ENCODE results near the gene OLA1. TPM values are rescaled to one million over a fixed set of nuclear protein-coding genes. Genes with fewer than 3 reads are reported as not detected.

Gene OLA1
- total and polyA plus RNA-seq, 2 donors (not counting 1 experiment from before 2014, with no cell fraction given), result 13.9 to 47.7 TPM

GRCh38 chr2:174074831-174075230, 173.5 kb downstream of the OLA1 start:
- no peak overlapping the region for H3K4me3 Mint-ChIP-seq
- Histone ChIP-seq H2AFZ (ENCODE audit: insufficient read depth, low read depth, low read length, poor library complexity, severe bottlenecking) (no peak overlapping the region), H3K9ac (ENCODE audit: low read length) (no peak overlapping the region), H3K9me3 (ENCODE audit: control extremely low read depth in 1 of 3, control insufficient read depth in 2 of 3, insufficient read depth in 1 of 3, low read length in 2 of 3) (no peaks in the 10 kb centered on the region), H3K36me3 (replicated peaks in 1 of 2; ENCODE audit: control extremely low read depth in 1 of 2, control insufficient read depth in 1 of 2, extremely low read depth in 1 of 2, insufficient read depth in 2 of 2, low read length in 1 of 2) (peaks cover 0 to 4% of the 10 kb centered on the region in 2 experiments), H3K27ac (ENCODE audit: low read length in 2 of 2) (no peak overlapping the region), H3K4me1 (ENCODE audit: control insufficient read depth in 2 of 2, insufficient read depth in 2 of 2, low read length in 2 of 2) (peaks cover 6 to 8% of the 10 kb centered on the region in 2 donors), H3K27me3 (replicated peaks in 1 of 4; ENCODE audit: control extremely low read depth in 1 of 4, control insufficient read depth in 3 of 4, insufficient read depth in 4 of 4, low read length in 3 of 4) (no peaks in the 10 kb centered on the region), H3K4me2 (replicated peaks; ENCODE audit: low read depth, low read length, poor library complexity, severe bottlenecking) (no peak overlapping the region), H3K79me2 (ENCODE audit: control insufficient read depth, insufficient read depth, low read length) (no peaks in the 10 kb centered on the region), H4K20me1 (ENCODE audit: control insufficient read depth, insufficient read depth, low read length, poor library complexity, severe bottlenecking) (no peaks in the 10 kb centered on the region), H3K4me3 (ENCODE audit: control extremely low read depth in 1 of 5, extremely low read depth in 1 of 5, insufficient read depth in 1 of 5, low read depth in 2 of 5, low read length in 4 of 5) (no peak overlapping the region)
- WGBS (ENCODE audit: insufficient coverage), result no CpG with 5 or more reads among the region's 4 CpGs
- no peaks in the 10 kb centered on the region for H3K27me3 Mint-ChIP-seq
- peaks cover 11% of the 10 kb centered on the region for H3K4me1 Mint-ChIP-seq
- H3K27ac Mint-ChIP-seq, result no peak overlapping the region
- ChIA-PET CTCF (no interaction called here), POLR2A (no interaction called here)
- TF ChIP-seq CTCF (IDR thresholded peaks at IDR 0.05) (no peak), EZH2 (IDR thresholded peaks at IDR 0.05; ENCODE audit: borderline replicate concordance, insufficient read depth, low read depth, low read length, poor library complexity, severe bottlenecking) (no peak)
- no peaks in the 10 kb centered on the region for H3K9me3 Mint-ChIP-seq (ENCODE audit: insufficient read depth)
- no peak for DNase-seq
- no peak for ATAC-seq (ENCODE audit: low read depth)
- intact Hi-C loops (cut with micrococcal nuclease), result no loop called here

GRCh38 chr2:174072857-174073256, 175.5 kb downstream of the OLA1 start:
- Histone ChIP-seq H3K36me3 (replicated peaks in 1 of 2; ENCODE audit: control extremely low read depth in 1 of 2, control insufficient read depth in 1 of 2, extremely low read depth in 1 of 2, insufficient read depth in 2 of 2, low read length in 1 of 2) (peaks cover 0 to 4% of the 10 kb centered on the region in 2 experiments), H3K4me3 (ENCODE audit: control extremely low read depth in 1 of 5, extremely low read depth in 1 of 5, insufficient read depth in 1 of 5, low read depth in 2 of 5, low read length in 4 of 5) (no peak overlapping the region), H2AFZ (ENCODE audit: insufficient read depth, low read depth, low read length, poor library complexity, severe bottlenecking) (no peak overlapping the region), H3K9ac (ENCODE audit: low read length) (no peak overlapping the region), H3K4me1 (ENCODE audit: control insufficient read depth in 2 of 2, insufficient read depth in 2 of 2, low read length in 2 of 2) (peaks cover 6 to 8% of the 10 kb centered on the region in 2 donors), H3K79me2 (ENCODE audit: control insufficient read depth, insufficient read depth, low read length) (no peaks in the 10 kb centered on the region), H3K27ac (ENCODE audit: low read length in 2 of 2) (no peak overlapping the region), H4K20me1 (ENCODE audit: control insufficient read depth, insufficient read depth, low read length, poor library complexity, severe bottlenecking) (no peaks in the 10 kb centered on the region), H3K4me2 (replicated peaks; ENCODE audit: low read depth, low read length, poor library complexity, severe bottlenecking) (no peak overlapping the region), H3K9me3 (ENCODE audit: control extremely low read depth in 1 of 3, control insufficient read depth in 2 of 3, insufficient read depth in 1 of 3, low read length in 2 of 3) (no peaks in the 10 kb centered on the region), H3K27me3 (replicated peaks in 1 of 4; ENCODE audit: control extremely low read depth in 1 of 4, control insufficient read depth in 3 of 4, insufficient read depth in 4 of 4, low read length in 3 of 4) (no peaks in the 10 kb centered on the region)
- ATAC-seq (ENCODE audit: low read depth) (no peak), DNase-seq (no peak)
- TF ChIP-seq CTCF (IDR thresholded peaks at IDR 0.05) (no peak), EZH2 (IDR thresholded peaks at IDR 0.05; ENCODE audit: borderline replicate concordance, insufficient read depth, low read depth, low read length, poor library complexity, severe bottlenecking) (no peak)
- CTCF ChIA-PET, result no interaction called here
- WGBS (ENCODE audit: insufficient coverage), result no CpG with 5 or more reads among the region's 4 CpGs
- Mint-ChIP-seq H3K9me3 (ENCODE audit: insufficient read depth) (no peaks in the 10 kb centered on the region), H3K27me3 (no peaks in the 10 kb centered on the region), H3K27ac (no peak overlapping the region), H3K4me1 (peaks cover 11% of the 10 kb centered on the region), H3K4me3 (no peak overlapping the region)
- intact Hi-C loops (cut with micrococcal nuclease), result no loop called here
- POLR2A ChIA-PET, result no interaction called here

Data from B cell (primary cell).